Measurements from ENCODE around the gene UBN1.

DNA sequence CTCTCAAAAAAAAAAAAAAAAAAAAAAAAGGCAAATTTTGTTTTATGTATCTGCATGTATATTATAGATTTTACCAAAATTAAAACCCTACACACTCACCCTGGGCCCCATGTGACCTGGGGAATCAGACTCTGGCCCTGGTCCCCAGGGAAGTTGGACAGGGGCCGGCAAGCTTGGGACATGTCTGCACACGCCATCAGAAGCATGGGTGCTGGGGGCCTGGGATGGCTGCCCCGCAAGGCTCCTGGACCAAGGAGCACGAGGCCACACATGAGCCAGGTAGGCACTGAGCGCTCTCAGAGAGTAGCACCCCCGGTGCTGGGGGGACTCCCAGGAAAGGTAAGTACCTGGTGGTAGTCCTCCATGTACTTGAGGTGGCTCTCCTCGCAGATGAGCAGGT lies 50.0 kb downstream of the UBN1 start:
- no peak for TF ChIP-seq ISL1 (CRISPR knock-in tag; IDR thresholded peaks at IDR 0.05)
- TF ChIP-seq ARNTL (CRISPR knock-in tag; IDR thresholded peaks at IDR 0.05; ENCODE audit: borderline replicate concordance, low read depth): no peak
- TF ChIP-seq, protein P1, sequence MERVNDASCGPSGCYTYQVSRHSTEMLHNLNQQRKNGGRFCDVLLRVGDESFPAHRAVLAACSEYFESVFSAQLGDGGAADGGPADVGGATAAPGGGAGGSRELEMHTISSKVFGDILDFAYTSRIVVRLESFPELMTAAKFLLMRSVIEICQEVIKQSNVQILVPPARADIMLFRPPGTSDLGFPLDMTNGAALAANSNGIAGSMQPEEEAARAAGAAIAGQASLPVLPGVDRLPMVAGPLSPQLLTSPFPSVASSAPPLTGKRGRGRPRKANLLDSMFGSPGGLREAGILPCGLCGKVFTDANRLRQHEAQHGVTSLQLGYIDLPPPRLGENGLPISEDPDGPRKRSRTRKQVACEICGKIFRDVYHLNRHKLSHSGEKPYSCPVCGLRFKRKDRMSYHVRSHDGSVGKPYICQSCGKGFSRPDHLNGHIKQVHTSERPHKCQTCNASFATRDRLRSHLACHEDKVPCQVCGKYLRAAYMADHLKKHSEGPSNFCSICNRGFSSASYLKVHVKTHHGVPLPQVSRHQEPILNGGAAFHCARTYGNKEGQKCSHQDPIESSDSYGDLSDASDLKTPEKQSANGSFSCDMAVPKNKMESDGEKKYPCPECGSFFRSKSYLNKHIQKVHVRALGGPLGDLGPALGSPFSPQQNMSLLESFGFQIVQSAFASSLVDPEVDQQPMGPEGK (CRISPR knock-in tag; IDR thresholded peaks at IDR 0.05; ENCODE audit: borderline replicate concordance): no peak
- no peak for TF ChIP-seq ZNF8 (CRISPR knock-in tag; IDR thresholded peaks at IDR 0.05)
- no peak for TF ChIP-seq ZC3H10 (CRISPR knock-in tag; IDR thresholded peaks at IDR 0.05)
- TF ChIP-seq, protein P2, sequence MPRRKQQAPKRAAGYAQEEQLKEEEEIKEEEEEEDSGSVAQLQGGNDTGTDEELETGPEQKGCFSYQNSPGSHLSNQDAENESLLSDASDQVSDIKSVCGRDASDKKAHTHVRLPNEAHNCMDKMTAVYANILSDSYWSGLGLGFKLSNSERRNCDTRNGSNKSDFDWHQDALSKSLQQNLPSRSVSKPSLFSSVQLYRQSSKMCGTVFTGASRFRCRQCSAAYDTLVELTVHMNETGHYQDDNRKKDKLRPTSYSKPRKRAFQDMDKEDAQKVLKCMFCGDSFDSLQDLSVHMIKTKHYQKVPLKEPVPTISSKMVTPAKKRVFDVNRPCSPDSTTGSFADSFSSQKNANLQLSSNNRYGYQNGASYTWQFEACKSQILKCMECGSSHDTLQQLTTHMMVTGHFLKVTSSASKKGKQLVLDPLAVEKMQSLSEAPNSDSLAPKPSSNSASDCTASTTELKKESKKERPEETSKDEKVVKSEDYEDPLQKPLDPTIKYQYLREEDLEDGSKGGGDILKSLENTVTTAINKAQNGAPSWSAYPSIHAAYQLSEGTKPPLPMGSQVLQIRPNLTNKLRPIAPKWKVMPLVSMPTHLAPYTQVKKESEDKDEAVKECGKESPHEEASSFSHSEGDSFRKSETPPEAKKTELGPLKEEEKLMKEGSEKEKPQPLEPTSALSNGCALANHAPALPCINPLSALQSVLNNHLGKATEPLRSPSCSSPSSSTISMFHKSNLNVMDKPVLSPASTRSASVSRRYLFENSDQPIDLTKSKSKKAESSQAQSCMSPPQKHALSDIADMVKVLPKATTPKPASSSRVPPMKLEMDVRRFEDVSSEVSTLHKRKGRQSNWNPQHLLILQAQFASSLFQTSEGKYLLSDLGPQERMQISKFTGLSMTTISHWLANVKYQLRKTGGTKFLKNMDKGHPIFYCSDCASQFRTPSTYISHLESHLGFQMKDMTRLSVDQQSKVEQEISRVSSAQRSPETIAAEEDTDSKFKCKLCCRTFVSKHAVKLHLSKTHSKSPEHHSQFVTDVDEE (CRISPR knock-in tag; IDR thresholded peaks at IDR 0.05): no peak
- TF ChIP-seq ZFP30 (CRISPR knock-in tag; IDR thresholded peaks at IDR 0.05): no peak
- TF ChIP-seq, protein P3, sequence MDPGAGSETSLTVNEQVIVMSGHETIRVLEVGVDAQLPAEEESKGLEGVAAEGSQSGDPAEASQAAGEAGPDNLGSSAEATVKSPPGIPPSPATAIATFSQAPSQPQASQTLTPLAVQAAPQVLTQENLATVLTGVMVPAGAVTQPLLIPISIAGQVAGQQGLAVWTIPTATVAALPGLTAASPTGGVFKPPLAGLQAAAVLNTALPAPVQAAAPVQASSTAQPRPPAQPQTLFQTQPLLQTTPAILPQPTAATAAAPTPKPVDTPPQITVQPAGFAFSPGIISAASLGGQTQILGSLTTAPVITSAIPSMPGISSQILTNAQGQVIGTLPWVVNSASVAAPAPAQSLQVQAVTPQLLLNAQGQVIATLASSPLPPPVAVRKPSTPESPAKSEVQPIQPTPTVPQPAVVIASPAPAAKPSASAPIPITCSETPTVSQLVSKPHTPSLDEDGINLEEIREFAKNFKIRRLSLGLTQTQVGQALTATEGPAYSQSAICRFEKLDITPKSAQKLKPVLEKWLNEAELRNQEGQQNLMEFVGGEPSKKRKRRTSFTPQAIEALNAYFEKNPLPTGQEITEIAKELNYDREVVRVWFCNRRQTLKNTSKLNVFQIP (CRISPR knock-in tag; IDR thresholded peaks at IDR 0.05; ENCODE audit: borderline replicate concordance, low read depth): no peak
- TF ChIP-seq PPARA (CRISPR knock-in tag; IDR thresholded peaks at IDR 0.05; ENCODE audit: borderline replicate concordance): no peak
- TF ChIP-seq, protein P4, sequence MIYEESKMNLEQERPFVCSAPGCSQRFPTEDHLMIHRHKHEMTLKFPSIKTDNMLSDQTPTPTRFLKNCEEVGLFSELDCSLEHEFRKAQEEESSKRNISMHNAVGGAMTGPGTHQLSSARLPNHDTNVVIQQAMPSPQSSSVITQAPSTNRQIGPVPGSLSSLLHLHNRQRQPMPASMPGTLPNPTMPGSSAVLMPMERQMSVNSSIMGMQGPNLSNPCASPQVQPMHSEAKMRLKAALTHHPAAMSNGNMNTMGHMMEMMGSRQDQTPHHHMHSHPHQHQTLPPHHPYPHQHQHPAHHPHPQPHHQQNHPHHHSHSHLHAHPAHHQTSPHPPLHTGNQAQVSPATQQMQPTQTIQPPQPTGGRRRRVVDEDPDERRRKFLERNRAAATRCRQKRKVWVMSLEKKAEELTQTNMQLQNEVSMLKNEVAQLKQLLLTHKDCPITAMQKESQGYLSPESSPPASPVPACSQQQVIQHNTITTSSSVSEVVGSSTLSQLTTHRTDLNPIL (CRISPR knock-in tag; IDR thresholded peaks at IDR 0.05; ENCODE audit: low read depth): no peak
- TF ChIP-seq OSR1 (CRISPR knock-in tag; IDR thresholded peaks at IDR 0.05): no peak
- no peak for TF ChIP-seq RARB (CRISPR knock-in tag; IDR thresholded peaks at IDR 0.05)
